T-helper 1 cell treated with Interleukin-12 subunit alpha and Interleukin-12 subunit beta and Interleukin-4 antibody, amounts not matched to agents 30 ng/mL and 1 ng/mL, for 36 hours (primary cell): ENCODE measurements around the gene DAZ1. TPM values are rescaled to one million over a fixed set of nuclear protein-coding genes. Genes with fewer than 3 reads are reported as not detected.
"Not testable (repeated sequence)": the region's sequence is repeated elsewhere in the genome, so short reads cannot be mapped to it uniquely, and the experiment has no call there.

Source experiments
- intact Hi-C: fragments of 100-400 bp; cut with micrococcal nuclease; formaldehyde crosslinking; loops from one replicate; pipeline ENCODE4 v1.15.1; 2024
- total RNA-seq: library from RNA; stranded (reverse); gene quantifications from 2 replicates; pipeline ENCODE4 v1.2.3, GENCODE V29; 2022

Gene DAZ1
- total RNA-seq, result not detected in 2 replicates

- intact Hi-C loops, result not testable (repeated sequence)
These were observed at the start of gene DAZ1 for GRCh38 chrY:23198908-23199307. DAZ1 (minus strand) TSS chrY:23199008; CDS start chrY:23198800, 208 bp downstream.

GRCh38 chrY:23219233-23219632 is 20.4 kb upstream of the DAZ1 start, which contains the start of gene DAZ2:
DAZ2 (plus strand) TSS chrY:23219533; CDS start chrY:23219741, 208 bp downstream.
- intact Hi-C loops, result not testable (repeated sequence)

GRCh38 chrY:23210681-23211080 is 11.9 kb upstream of the DAZ1 start:
- intact Hi-C loops, result not testable (repeated sequence)

- intact Hi-C loops, result not testable (repeated sequence)
These were observed 11.1 kb upstream of the DAZ1 start for GRCh38 chrY:23209802-23210495.

GRCh38 chrY:23207455-23207854 is 8.6 kb upstream of the DAZ1 start:
- intact Hi-C loops, result not testable (repeated sequence)

Other genes starting within 250 kb of the DAZ1 start
- not detected in 2 replicates for gene BPY2, start 214.7 kb downstream of the DAZ1 start, total RNA-seq
- not detected in 2 replicates for gene DAZ2, start 20.5 kb upstream of the DAZ1 start, total RNA-seq